Effector memory CD4-positive, alpha-beta T cell (primary cell): ENCODE measurements around the gene STEAP1.

Source experiments
- DNase-seq, 3 donors: peaks; one replicate each; pipeline ENCODE4 v3.0.0-alpha.2; 2020
- H3K27ac ChIP-seq: 2 replicates; pipeline ENCODE4 v1.7.0; 2013; ENCODE audit warnings: mild to moderate bottlenecking, low read length, moderate library complexity; ENCODE audit not compliant: insufficient read depth, poor library complexity, severe bottlenecking
- H3K27me3 ChIP-seq: replicated peaks from 2 replicates; pipeline ENCODE4 v1.7.0; 2013; ENCODE audit warnings: mild to moderate bottlenecking, low read length; ENCODE audit not compliant: insufficient read depth, control insufficient read depth, poor library complexity, severe bottlenecking
- H3K36me3 ChIP-seq: 2 replicates; pipeline ENCODE4 v1.7.0; 2013; ENCODE audit warnings: mild to moderate bottlenecking, low read length, moderate library complexity; ENCODE audit not compliant: control insufficient read depth, insufficient read depth
- H3K4me1 ChIP-seq: 2 replicates; pipeline ENCODE4 v1.7.0; 2013; ENCODE audit warnings: low read length, mild to moderate bottlenecking; ENCODE audit not compliant: control insufficient read depth, insufficient read depth, poor library complexity, severe bottlenecking
- H3K4me3 ChIP-seq: 2 replicates; pipeline ENCODE4 v1.7.0; 2013; ENCODE audit warnings: low read length, low read depth, mild to moderate bottlenecking; ENCODE audit not compliant: insufficient read depth, poor library complexity, severe bottlenecking
- H3K9me3 ChIP-seq: 2 replicates; pipeline ENCODE4 v1.7.0; 2013; ENCODE audit warnings: mild to moderate bottlenecking, low read length, moderate library complexity; ENCODE audit not compliant: control insufficient read depth

STEAP1 gene

DNA sequence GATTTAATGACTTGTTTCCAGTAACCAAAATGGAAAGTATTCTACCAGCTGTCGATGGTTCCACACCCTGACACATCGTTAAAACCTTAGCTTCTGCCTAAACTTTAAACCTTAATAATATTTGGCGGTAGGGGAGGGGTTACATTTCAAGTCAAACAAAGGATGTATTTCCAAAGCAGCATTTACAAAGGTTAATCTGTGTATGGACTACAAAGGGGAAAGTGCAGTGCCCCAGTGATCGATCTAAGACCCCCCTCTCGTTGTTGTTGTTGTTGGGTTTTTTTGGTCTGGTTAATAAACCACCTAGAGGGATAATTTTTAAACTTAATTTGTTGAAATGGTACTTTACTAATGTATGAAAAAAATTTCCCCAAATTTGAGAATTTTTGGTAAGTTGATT lies 56.2 kb downstream of the STEAP1 start:
- Histone ChIP-seq H3K4me1 (no peaks in the 10 kb centered on the region), H3K27me3 (no peaks in the 10 kb centered on the region), H3K36me3 (no peaks in the 10 kb centered on the region), H3K9me3 (no peaks in the 10 kb centered on the region), H3K27ac (no peak overlapping the region), H3K4me3 (no peak overlapping the region)
- DNase-seq: no peak

DNA sequence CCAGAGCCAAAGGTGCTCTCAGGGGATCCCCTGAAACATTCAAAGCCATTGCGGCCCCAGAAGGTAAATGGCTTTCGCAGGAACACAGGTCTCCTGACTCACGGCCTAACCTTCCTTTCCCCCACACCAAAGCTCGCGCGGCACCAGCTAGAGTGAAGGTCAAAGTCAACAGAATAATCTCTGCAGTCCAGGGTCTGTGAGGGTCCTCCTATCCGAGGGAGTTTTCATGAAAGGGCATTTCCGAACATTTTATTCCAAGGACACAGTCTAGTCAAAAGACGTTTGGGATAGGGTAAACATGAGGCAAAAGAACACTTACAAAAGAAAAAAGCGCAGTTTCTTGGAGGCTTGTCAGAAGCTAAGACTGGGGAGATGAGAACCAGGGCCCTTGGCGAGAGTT lies 56.7 kb downstream of the STEAP1 start:
- DNase-seq: no peak
- Histone ChIP-seq H3K27me3 (no peaks in the 10 kb centered on the region), H3K9me3 (no peaks in the 10 kb centered on the region), H3K36me3 (no peaks in the 10 kb centered on the region), H3K27ac (no peak overlapping the region), H3K4me1 (no peaks in the 10 kb centered on the region), H3K4me3 (no peak overlapping the region)

DNA sequence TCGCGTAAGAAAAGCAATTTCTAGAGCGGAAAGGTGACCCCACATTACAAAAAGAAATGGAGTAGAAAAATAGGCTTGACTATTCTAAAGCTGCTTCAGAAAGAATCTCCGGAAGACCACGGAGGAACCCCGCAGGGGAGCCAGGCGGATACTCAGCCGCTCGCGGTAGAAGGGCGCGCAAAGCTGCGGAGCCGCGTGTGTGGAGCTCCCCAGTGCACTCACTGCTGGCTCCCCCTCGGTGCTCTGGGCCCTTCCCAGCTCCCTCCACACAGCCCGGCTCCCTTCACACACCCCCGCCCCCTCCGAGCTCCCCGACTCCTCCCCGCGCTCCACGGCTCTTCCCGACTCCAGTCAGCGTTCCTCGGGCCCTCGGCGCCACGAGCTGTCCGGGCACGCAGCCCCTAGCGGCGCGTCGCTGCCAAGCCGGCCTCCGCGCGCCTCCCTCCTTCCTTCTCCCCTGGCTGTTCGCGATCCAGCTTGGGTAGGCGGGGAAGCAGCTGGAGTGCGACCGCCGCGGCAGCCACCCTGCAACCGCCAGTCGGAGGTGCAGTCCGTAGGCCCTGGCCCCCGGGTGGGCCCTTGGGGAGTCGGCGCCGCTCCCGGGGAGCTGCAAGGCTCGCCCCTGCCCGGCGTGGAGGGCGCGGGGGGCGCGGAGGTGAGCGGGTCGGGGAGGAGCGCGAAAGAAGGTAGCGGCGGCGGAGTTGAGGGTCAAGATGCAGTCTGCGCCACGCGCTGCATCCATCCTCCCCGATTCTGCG lies 57.3 kb downstream of the STEAP1 start, which contains the start of gene STEAP2:
STEAP2 (plus strand) TSS at position 350 of the 758 bp plus-strand sequence. CDS start 13,343 bp downstream, outside the sequence.
- Histone ChIP-seq H3K4me3 (no peak within 1 kb of the TSS), H3K4me1 (no peaks in the 10 kb centered on the region), H3K9me3 (no peaks in the 10 kb centered on the region), H3K27ac (no peak within 1 kb of the TSS), H3K36me3 (no peaks in the 10 kb centered on the region), H3K27me3 (no peaks in the 10 kb centered on the region)
- no peak for DNase-seq

DNA sequence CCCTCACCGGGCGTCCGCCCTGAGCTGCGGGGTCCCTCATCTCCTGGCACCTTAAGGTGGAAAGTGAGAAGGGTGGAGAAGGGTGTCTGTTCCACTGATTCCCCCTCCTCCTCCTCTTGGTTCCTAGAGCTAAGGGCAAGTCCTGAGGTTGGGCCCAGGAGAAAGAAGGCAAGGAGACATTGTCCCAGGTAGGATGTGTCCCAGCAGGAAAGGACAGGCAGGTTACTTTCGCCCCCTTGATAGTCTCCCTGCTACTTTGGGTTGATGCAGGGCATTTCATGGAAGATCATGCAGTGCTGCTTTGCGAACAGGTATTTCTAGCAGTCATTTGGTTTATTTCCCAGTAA lies 57.9 kb downstream of the STEAP1 start:
- no peak overlapping the region for H3K27ac ChIP-seq
- H3K4me1 ChIP-seq: no peaks in the 10 kb centered on the region
- no peaks in the 10 kb centered on the region for H3K36me3 ChIP-seq
- H3K4me3 ChIP-seq: no peak overlapping the region
- DNase-seq: no peak
- H3K9me3 ChIP-seq: no peaks in the 10 kb centered on the region
- H3K27me3 ChIP-seq: no peaks in the 10 kb centered on the region

DNA sequence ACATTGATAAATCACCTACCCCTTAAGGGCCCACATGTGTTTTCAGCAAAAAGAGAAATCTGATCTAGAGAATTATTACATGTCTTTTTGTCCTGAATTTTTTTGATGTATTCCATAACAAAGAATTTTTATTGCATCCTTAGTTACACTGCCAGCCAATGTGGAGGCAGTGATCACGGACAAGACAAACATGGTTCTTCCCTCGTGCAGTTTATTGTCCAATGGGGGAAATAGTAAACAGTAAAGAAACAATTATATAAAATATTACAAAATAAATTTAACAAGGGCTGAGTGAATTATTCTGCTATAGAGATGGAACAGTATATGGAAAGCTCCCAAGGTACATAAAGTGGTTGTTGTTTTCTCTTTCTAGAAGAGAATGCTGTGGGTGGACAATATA lies 59.3 kb downstream of the STEAP1 start:
- H3K27ac ChIP-seq: no peak overlapping the region
- H3K27me3 ChIP-seq: no peaks in the 10 kb centered on the region
- H3K4me1 ChIP-seq: no peaks in the 10 kb centered on the region
- no peak for DNase-seq
- H3K4me3 ChIP-seq: no peak overlapping the region
- no peaks in the 10 kb centered on the region for H3K36me3 ChIP-seq
- no peaks in the 10 kb centered on the region for H3K9me3 ChIP-seq
